ENCODE results near the gene MRPL58. TPM values are rescaled to one million over a fixed set of nuclear protein-coding genes. Genes with fewer than 3 reads are reported as not detected.

The MRPL58 gene
- total RNA-seq, 1 donor from 2014 or later: 52.8 TPM

DNA sequence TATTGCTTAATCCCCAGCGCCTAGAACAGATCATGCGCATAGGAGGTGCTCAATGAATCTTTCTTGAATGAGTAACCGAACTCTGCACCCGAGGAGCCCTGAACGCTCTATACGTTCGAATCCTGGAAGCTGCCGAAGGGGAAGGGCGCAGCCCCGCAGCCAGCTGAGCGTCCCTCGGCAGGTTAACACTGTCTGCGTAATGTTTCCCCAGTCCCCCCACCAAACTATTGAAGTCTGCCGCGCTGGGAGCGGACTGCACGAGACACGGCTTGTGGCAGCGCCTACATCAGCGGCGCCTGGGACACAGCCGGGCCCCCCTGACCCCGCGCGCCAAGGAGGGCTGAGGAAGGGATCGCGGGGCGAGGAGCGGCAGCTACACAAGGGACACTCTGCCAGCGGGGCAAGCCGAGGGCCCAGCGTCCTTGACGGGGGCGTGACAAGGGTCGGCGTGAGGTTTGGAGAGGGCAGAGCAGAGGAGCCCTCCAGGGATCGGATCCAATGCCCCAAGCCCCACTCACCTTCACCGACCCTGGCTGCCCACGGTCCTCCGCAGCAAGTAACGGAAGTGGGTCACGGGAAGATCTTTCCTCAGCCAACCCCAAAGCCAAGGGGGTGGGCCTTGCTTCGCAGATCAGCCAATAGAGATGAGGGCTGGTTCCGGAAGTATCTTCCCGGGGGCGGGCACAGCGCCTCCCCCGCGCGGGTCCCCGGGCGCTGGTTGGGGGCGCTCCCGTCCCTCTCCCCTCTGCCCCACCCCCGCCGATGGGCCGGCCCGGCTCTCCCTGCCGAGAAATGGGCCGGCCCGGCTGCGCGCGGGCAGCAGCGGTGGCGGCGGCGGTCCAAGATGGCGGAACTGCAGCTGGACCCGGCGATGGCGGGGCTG lies 34.2 kb downstream of the MRPL58 start, which contains the start of the genes ATP5PD and KCTD2:
Gene ATP5PD, minus strand, starts transcription at position 563 of the 883 bp plus-strand sequence. CDS start 4,319 bp downstream, outside the sequence.
Gene KCTD2, plus strand, starts transcription at position 819 of the 883 bp plus-strand sequence. Its CDS starts 26 bp downstream, at position 845.
- Histone ChIP-seq H3K9me3 (ENCODE audit: low read depth) (no peaks in the 10 kb centered on the region), H4K20me1 (ENCODE audit: low read depth) (peaks cover 24% of the 10 kb centered on the region), H3K36me3 (peaks cover 13% of the 10 kb centered on the region), H2AFZ (replicated peaks) (peak within 1 kb of the TSS; percentile 96), H3K4me3 (peak within 1 kb of the TSS; percentile 99), H3F3A (ENCODE audit: low read depth) (peaks cover 17% of the 10 kb centered on the region), H3K4me2 (peak within 1 kb of the TSS; percentile 95), H3K79me2 (ENCODE audit: low read depth) (peaks cover 60% of the 10 kb centered on the region), H3K27ac (peak within 1 kb of the TSS; percentile 77), H3K4me1 (peaks cover 15% of the 10 kb centered on the region), H3K9ac (peak within 1 kb of the TSS; percentile 82), H3K27me3 (no peaks in the 10 kb centered on the region)
- Mint-ChIP-seq H3K4me1 (peaks cover 36% of the 10 kb centered on the region), H3K27ac (peak within 1 kb of the TSS; percentile 86), H3K36me3 (peaks cover 15% of the 10 kb centered on the region), H3K27me3 (ENCODE audit: insufficient read depth, low read depth) (peaks cover 5% of the 10 kb centered on the region), H3K9me3 (no peaks in the 10 kb centered on the region), H3K4me3 (peak within 1 kb of the TSS; percentile 99)
- DNase-seq (ENCODE audit: low spot score): peak; percentile 97
- TF ChIP-seq, protein P1, sequence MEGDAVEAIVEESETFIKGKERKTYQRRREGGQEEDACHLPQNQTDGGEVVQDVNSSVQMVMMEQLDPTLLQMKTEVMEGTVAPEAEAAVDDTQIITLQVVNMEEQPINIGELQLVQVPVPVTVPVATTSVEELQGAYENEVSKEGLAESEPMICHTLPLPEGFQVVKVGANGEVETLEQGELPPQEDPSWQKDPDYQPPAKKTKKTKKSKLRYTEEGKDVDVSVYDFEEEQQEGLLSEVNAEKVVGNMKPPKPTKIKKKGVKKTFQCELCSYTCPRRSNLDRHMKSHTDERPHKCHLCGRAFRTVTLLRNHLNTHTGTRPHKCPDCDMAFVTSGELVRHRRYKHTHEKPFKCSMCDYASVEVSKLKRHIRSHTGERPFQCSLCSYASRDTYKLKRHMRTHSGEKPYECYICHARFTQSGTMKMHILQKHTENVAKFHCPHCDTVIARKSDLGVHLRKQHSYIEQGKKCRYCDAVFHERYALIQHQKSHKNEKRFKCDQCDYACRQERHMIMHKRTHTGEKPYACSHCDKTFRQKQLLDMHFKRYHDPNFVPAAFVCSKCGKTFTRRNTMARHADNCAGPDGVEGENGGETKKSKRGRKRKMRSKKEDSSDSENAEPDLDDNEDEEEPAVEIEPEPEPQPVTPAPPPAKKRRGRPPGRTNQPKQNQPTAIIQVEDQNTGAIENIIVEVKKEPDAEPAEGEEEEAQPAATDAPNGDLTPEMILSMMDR (IDR thresholded peaks at IDR 0.05): no peak
- TF ChIP-seq EZH2phosphoT487 (IDR thresholded peaks at IDR 0.05): no peak
- TF ChIP-seq EZH2 (IDR thresholded peaks at IDR 0.05): no peak

DNA sequence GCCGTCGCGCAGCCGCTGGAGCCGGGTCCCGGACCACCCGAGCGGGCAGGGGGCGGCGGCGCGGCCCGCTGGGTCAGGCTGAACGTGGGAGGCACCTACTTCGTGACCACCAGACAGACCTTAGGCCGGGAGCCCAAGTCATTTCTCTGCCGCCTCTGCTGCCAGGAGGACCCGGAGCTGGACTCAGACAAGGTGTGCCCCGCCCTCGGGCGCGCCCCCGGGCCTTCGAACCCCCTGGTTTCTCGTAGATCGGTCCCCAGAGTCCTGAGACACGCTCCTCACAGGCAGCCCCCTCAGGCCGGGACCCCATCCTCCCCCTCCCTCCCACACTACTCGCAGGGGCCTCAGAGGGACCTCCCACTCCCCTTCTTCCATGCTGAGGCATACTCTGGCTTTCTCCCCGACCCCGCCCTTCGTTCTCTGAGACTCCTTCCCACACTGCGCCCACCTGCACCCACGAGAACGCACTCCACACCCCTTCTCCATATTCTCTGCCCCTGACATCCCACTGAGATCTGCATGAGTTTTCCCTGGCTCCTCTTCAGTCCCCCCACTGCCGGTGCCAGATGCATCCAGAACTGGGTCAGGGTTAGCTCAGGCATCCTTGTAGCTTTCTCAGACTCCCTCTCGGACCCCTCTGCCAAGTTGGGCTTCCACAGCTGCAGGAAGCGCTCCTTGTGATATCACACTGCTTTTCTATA lies 35.1 kb downstream of the MRPL58 start:
- Histone ChIP-seq H3F3A (ENCODE audit: low read depth) (peaks cover 14% of the 10 kb centered on the region), H3K27ac (no peak overlapping the region), H3K36me3 (peaks cover 13% of the 10 kb centered on the region), H3K79me2 (ENCODE audit: low read depth) (peaks cover 62% of the 10 kb centered on the region), H3K4me2 (peak overlapping the region; percentile 95), H3K4me1 (peaks cover 15% of the 10 kb centered on the region), H2AFZ (replicated peaks) (no peak overlapping the region), H4K20me1 (ENCODE audit: low read depth) (peaks cover 24% of the 10 kb centered on the region), H3K9me3 (ENCODE audit: low read depth) (no peaks in the 10 kb centered on the region), H3K27me3 (no peaks in the 10 kb centered on the region), H3K4me3 (peak overlapping the region; percentile 99), H3K9ac (peak overlapping the region; percentile 82)
- Mint-ChIP-seq H3K27me3 (ENCODE audit: insufficient read depth, low read depth) (peaks cover 5% of the 10 kb centered on the region), H3K9me3 (no peaks in the 10 kb centered on the region), H3K4me3 (peak overlapping the region; percentile 99), H3K36me3 (peaks cover 14% of the 10 kb centered on the region), H3K27ac (peak overlapping the region; percentile 86), H3K4me1 (peaks cover 36% of the 10 kb centered on the region)
- DNase-seq (ENCODE audit: low spot score): peak; percentile 63
- TF ChIP-seq EZH2 (IDR thresholded peaks at IDR 0.05): no peak
- TF ChIP-seq EZH2phosphoT487 (IDR thresholded peaks at IDR 0.05): no peak
- TF ChIP-seq, protein P1 (IDR thresholded peaks at IDR 0.05): no peak

DNA sequence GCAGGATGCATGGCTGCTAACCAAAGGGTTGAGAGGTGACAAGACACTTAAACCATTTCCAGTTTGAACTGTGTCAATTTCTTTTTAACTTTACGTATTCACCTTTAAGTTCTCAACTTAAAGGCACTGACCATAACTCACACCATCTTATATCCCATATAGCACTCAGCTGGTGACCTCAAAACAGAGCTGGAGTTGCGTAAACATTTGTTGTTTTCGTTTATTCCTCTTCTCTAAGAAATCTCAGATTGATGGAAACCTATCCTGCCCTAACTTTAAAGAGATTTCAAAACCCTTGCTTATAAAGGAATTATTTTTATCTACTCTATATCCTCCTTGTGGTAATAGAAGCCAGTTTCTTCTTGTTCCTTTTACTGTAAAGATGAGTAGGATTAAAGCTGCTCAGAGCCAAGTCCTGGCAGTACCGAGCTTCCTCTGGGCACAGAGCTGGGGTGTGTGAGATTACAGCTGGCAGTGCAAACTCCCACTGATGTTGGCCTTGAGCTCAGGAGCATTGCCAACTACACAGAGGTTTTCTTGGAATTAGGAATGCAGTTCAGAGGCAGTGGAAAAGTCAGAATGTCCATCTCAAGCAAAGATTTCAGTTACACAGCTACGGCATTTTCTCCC lies 35.9 kb downstream of the MRPL58 start:
- no peak overlapping the region for H3K27ac ChIP-seq
- peaks cover 36% of the 10 kb centered on the region for H3K4me1 Mint-ChIP-seq
- H3K36me3 Mint-ChIP-seq: peaks cover 18% of the 10 kb centered on the region

More for the DNA sequence above, 35.9 kb downstream of the MRPL58 start:
- Histone ChIP-seq H3K36me3 (peaks cover 13% of the 10 kb centered on the region), H3K9ac (peak overlapping the region; percentile 82), H3K27me3 (no peaks in the 10 kb centered on the region), H3K9me3 (ENCODE audit: low read depth) (no peaks in the 10 kb centered on the region), H3K79me2 (ENCODE audit: low read depth) (peaks cover 62% of the 10 kb centered on the region), H3K4me2 (peak overlapping the region; percentile 95), H3K4me1 (peaks cover 15% of the 10 kb centered on the region), H2AFZ (replicated peaks) (no peak overlapping the region), H3F3A (ENCODE audit: low read depth) (peaks cover 10% of the 10 kb centered on the region), H4K20me1 (ENCODE audit: low read depth) (peaks cover 21% of the 10 kb centered on the region), H3K4me3 (peak overlapping the region; percentile 99)
- TF ChIP-seq, protein P1 (IDR thresholded peaks at IDR 0.05): no peak
- TF ChIP-seq EZH2phosphoT487 (IDR thresholded peaks at IDR 0.05) (no peak), EZH2 (IDR thresholded peaks at IDR 0.05) (no peak)
- no peak for DNase-seq (ENCODE audit: low spot score)
- H3K27me3 Mint-ChIP-seq (ENCODE audit: insufficient read depth, low read depth): peaks cover 5% of the 10 kb centered on the region
- no peaks in the 10 kb centered on the region for H3K9me3 Mint-ChIP-seq
- no peak overlapping the region for H3K27ac Mint-ChIP-seq
- H3K4me3 Mint-ChIP-seq: peak overlapping the region; percentile 99
